ENCODE data around the gene TFRC.
"Not testable (repeated sequence)": the region's sequence is repeated elsewhere in the genome, so short reads cannot be mapped to it uniquely, and the experiment has no call there.

The TFRC gene

GRCh38 chr3:196081834-196082618 is at the start of gene TFRC:
Gene TFRC, minus strand, starts transcription at chr3:196082090. Its CDS starts 4,991 bp downstream, at chr3:196077099.
- DNase-seq (ENCODE audit: low read depth in 2 of 2) = peak; percentile 90 to 91

GRCh38 chr3:196128172-196128843 is 46.4 kb upstream of the TFRC start:
- DNase-seq (ENCODE audit: low read depth in 2 of 2) = no peak

- no peak for DNase-seq (ENCODE audit: low read depth in 2 of 2)
Observed at GRCh38 chr3:196127308-196128040, 45.6 kb upstream of the TFRC start.

- DNase-seq (ENCODE audit: low read depth in 2 of 2) = no peak
Observed at GRCh38 chr3:196124608-196125007, 42.7 kb upstream of the TFRC start.

GRCh38 chr3:196122688-196123046 is 40.8 kb upstream of the TFRC start:
- no peak for DNase-seq (ENCODE audit: low read depth in 2 of 2)

GRCh38 chr3:196122021-196122687 is 40.3 kb upstream of the TFRC start:
- DNase-seq (ENCODE audit: low read depth in 2 of 2) = no peak

- no peak for DNase-seq (ENCODE audit: low read depth in 2 of 2)
Observed at GRCh38 chr3:196121066-196121465, 39.2 kb upstream of the TFRC start.

GRCh38 chr3:196120291-196120951 is 38.5 kb upstream of the TFRC start:
- DNase-seq (ENCODE audit: low read depth in 2 of 2) = no peak

- no peak for DNase-seq (ENCODE audit: low read depth in 2 of 2)
Observed at GRCh38 chr3:196117809-196118208, 35.9 kb upstream of the TFRC start.

- DNase-seq (ENCODE audit: low read depth in 2 of 2) = no peak
Observed at GRCh38 chr3:196115678-196116083, 33.8 kb upstream of the TFRC start.

- no peak for DNase-seq (ENCODE audit: low read depth in 2 of 2)
Observed at GRCh38 chr3:196111939-196112386, 30.1 kb upstream of the TFRC start.

GRCh38 chr3:196108075-196108743 is 26.3 kb upstream of the TFRC start:
- no peak for DNase-seq (ENCODE audit: low read depth in 2 of 2)

GRCh38 chr3:196104707-196105106 is 22.8 kb upstream of the TFRC start:
- DNase-seq (ENCODE audit: low read depth in 2 of 2) = not testable (repeated sequence)

GRCh38 chr3:196098365-196098980 is 16.6 kb upstream of the TFRC start:
- DNase-seq (ENCODE audit: low read depth in 2 of 2) = not testable (repeated sequence)

- DNase-seq (ENCODE audit: low read depth in 2 of 2) = no peak
Observed at GRCh38 chr3:196097373-196098154, 15.7 kb upstream of the TFRC start.

- no peak for DNase-seq (ENCODE audit: low read depth in 2 of 2)
Observed at GRCh38 chr3:196096382-196096953, 14.6 kb upstream of the TFRC start.

- DNase-seq (ENCODE audit: low read depth in 2 of 2) = no peak
Observed at GRCh38 chr3:196093317-196094111, 11.6 kb upstream of the TFRC start.

GRCh38 chr3:196087906-196088305 is 6.0 kb upstream of the TFRC start:
- DNase-seq (ENCODE audit: low read depth in 2 of 2) = no peak

- no peak for DNase-seq (ENCODE audit: low read depth in 2 of 2)
Observed at GRCh38 chr3:196082619-196082971, 705 bp upstream of the TFRC start.
